Measurements from ENCODE around the gene NT5DC3.

Gene NT5DC3

GRCh38 chr12:103799504-103799856 is 41.6 kb downstream of the NT5DC3 start:
- peaks cover 26% of the 10 kb centered on the region for H3K36me3 Mint-ChIP-seq
- H3K4me3 Mint-ChIP-seq, result no peak overlapping the region
- no peaks in the 10 kb centered on the region for H3K4me1 Mint-ChIP-seq (ENCODE audit: low read depth)
- H3K27ac Mint-ChIP-seq, result no peak overlapping the region
- no peaks in the 10 kb centered on the region for H3K27me3 Mint-ChIP-seq
- no peaks in the 10 kb centered on the region for H3K9me3 Mint-ChIP-seq (ENCODE audit: low read depth)

- peaks cover 25% of the 10 kb centered on the region for H3K36me3 Mint-ChIP-seq
- H3K27ac Mint-ChIP-seq, result no peak overlapping the region
Measured at GRCh38 chr12:103798586-103798985, 42.4 kb downstream of the NT5DC3 start.

GRCh38 chr12:103794309-103795213 is 46.5 kb downstream of the NT5DC3 start:
- peaks cover 33% of the 10 kb centered on the region for H3K36me3 Mint-ChIP-seq
- no peaks in the 10 kb centered on the region for H3K4me1 Mint-ChIP-seq (ENCODE audit: low read depth)
- no peaks in the 10 kb centered on the region for H3K9me3 Mint-ChIP-seq (ENCODE audit: low read depth)
- no peak overlapping the region for H3K27ac Mint-ChIP-seq
- no peak overlapping the region for H3K4me3 Mint-ChIP-seq
- no peaks in the 10 kb centered on the region for H3K27me3 Mint-ChIP-seq

More at GRCh38 chr12:103798586-103798985, 42.4 kb downstream of the NT5DC3 start:
- H3K9me3 Mint-ChIP-seq (ENCODE audit: low read depth), result no peaks in the 10 kb centered on the region
- no peaks in the 10 kb centered on the region for H3K27me3 Mint-ChIP-seq
- H3K4me1 Mint-ChIP-seq (ENCODE audit: low read depth), result no peaks in the 10 kb centered on the region
- H3K4me3 Mint-ChIP-seq, result no peak overlapping the region

- H3K27ac Mint-ChIP-seq, result no peak overlapping the region
- H3K27me3 Mint-ChIP-seq, result no peaks in the 10 kb centered on the region
- H3K9me3 Mint-ChIP-seq (ENCODE audit: low read depth), result no peaks in the 10 kb centered on the region
- no peak overlapping the region for H3K4me3 Mint-ChIP-seq
- peaks cover 31% of the 10 kb centered on the region for H3K36me3 Mint-ChIP-seq
- no peaks in the 10 kb centered on the region for H3K4me1 Mint-ChIP-seq (ENCODE audit: low read depth)
Measured at GRCh38 chr12:103793512-103794045, 47.5 kb downstream of the NT5DC3 start.

GRCh38 chr12:103793046-103793445 is 48.0 kb downstream of the NT5DC3 start:
- H3K9me3 Mint-ChIP-seq (ENCODE audit: low read depth), result no peaks in the 10 kb centered on the region
- H3K4me3 Mint-ChIP-seq, result no peak overlapping the region
- peaks cover 27% of the 10 kb centered on the region for H3K36me3 Mint-ChIP-seq
- no peak overlapping the region for H3K27ac Mint-ChIP-seq
- no peaks in the 10 kb centered on the region for H3K27me3 Mint-ChIP-seq
- H3K4me1 Mint-ChIP-seq (ENCODE audit: low read depth), result no peaks in the 10 kb centered on the region

GRCh38 chr12:103791350-103791920 is 49.6 kb downstream of the NT5DC3 start:
- H3K4me1 Mint-ChIP-seq (ENCODE audit: low read depth), result no peaks in the 10 kb centered on the region
- peaks cover 24% of the 10 kb centered on the region for H3K36me3 Mint-ChIP-seq
- H3K27me3 Mint-ChIP-seq, result no peaks in the 10 kb centered on the region
- H3K4me3 Mint-ChIP-seq, result no peak overlapping the region
- H3K27ac Mint-ChIP-seq, result no peak overlapping the region
- H3K9me3 Mint-ChIP-seq (ENCODE audit: low read depth), result no peaks in the 10 kb centered on the region

- H3K36me3 Mint-ChIP-seq, result peaks cover 25% of the 10 kb centered on the region
- no peaks in the 10 kb centered on the region for H3K27me3 Mint-ChIP-seq
- H3K27ac Mint-ChIP-seq, result no peak overlapping the region
- H3K9me3 Mint-ChIP-seq (ENCODE audit: low read depth), result no peaks in the 10 kb centered on the region
- no peaks in the 10 kb centered on the region for H3K4me1 Mint-ChIP-seq (ENCODE audit: low read depth)
- no peak overlapping the region for H3K4me3 Mint-ChIP-seq
Measured at GRCh38 chr12:103786201-103786600, 54.8 kb downstream of the NT5DC3 start.

GRCh38 chr12:103785243-103786031 is 55.6 kb downstream of the NT5DC3 start:
- Mint-ChIP-seq H3K4me3 (no peak overlapping the region), H3K27ac (no peak overlapping the region), H3K4me1 (ENCODE audit: low read depth) (no peaks in the 10 kb centered on the region), H3K27me3 (no peaks in the 10 kb centered on the region), H3K36me3 (peaks cover 21% of the 10 kb centered on the region), H3K9me3 (ENCODE audit: low read depth) (no peaks in the 10 kb centered on the region)

- no peaks in the 10 kb centered on the region for H3K9me3 Mint-ChIP-seq (ENCODE audit: low read depth)
- H3K27ac Mint-ChIP-seq, result no peak overlapping the region
- H3K4me1 Mint-ChIP-seq (ENCODE audit: low read depth), result no peaks in the 10 kb centered on the region
- H3K4me3 Mint-ChIP-seq, result no peak overlapping the region
- H3K27me3 Mint-ChIP-seq, result no peaks in the 10 kb centered on the region
- H3K36me3 Mint-ChIP-seq, result peaks cover 23% of the 10 kb centered on the region
Measured at GRCh38 chr12:103783744-103784664, 57.0 kb downstream of the NT5DC3 start.

GRCh38 chr12:103782399-103782798 is 58.6 kb downstream of the NT5DC3 start:
- H3K36me3 Mint-ChIP-seq, result peaks cover 27% of the 10 kb centered on the region
- H3K27me3 Mint-ChIP-seq, result no peaks in the 10 kb centered on the region
- no peaks in the 10 kb centered on the region for H3K9me3 Mint-ChIP-seq (ENCODE audit: low read depth)

GRCh38 chr12:103780992-103781391 is 60.0 kb downstream of the NT5DC3 start:
- Mint-ChIP-seq H3K9me3 (ENCODE audit: low read depth) (no peaks in the 10 kb centered on the region), H3K4me1 (ENCODE audit: low read depth) (no peaks in the 10 kb centered on the region), H3K36me3 (peaks cover 34% of the 10 kb centered on the region), H3K27me3 (no peaks in the 10 kb centered on the region), H3K27ac (no peak overlapping the region), H3K4me3 (no peak overlapping the region)

More at GRCh38 chr12:103782399-103782798, 58.6 kb downstream of the NT5DC3 start:
- H3K4me3 Mint-ChIP-seq, result no peak overlapping the region
- H3K27ac Mint-ChIP-seq, result no peak overlapping the region
- H3K4me1 Mint-ChIP-seq (ENCODE audit: low read depth), result no peaks in the 10 kb centered on the region

GRCh38 chr12:103780093-103780440 is 61.0 kb downstream of the NT5DC3 start:
- Mint-ChIP-seq H3K27me3 (no peaks in the 10 kb centered on the region), H3K9me3 (ENCODE audit: low read depth) (no peaks in the 10 kb centered on the region), H3K36me3 (peaks cover 35% of the 10 kb centered on the region), H3K27ac (no peak overlapping the region), H3K4me1 (ENCODE audit: low read depth) (no peaks in the 10 kb centered on the region), H3K4me3 (no peak overlapping the region)

- no peaks in the 10 kb centered on the region for H3K4me1 Mint-ChIP-seq (ENCODE audit: low read depth)
- no peak overlapping the region for H3K27ac Mint-ChIP-seq
- no peak overlapping the region for H3K4me3 Mint-ChIP-seq
- no peaks in the 10 kb centered on the region for H3K9me3 Mint-ChIP-seq (ENCODE audit: low read depth)
- H3K36me3 Mint-ChIP-seq, result peaks cover 37% of the 10 kb centered on the region
- no peaks in the 10 kb centered on the region for H3K27me3 Mint-ChIP-seq
Measured at GRCh38 chr12:103779410-103780092, 61.5 kb downstream of the NT5DC3 start.

GRCh38 chr12:103778781-103779180 is 62.3 kb downstream of the NT5DC3 start:
- H3K4me3 Mint-ChIP-seq, result no peak overlapping the region
- no peaks in the 10 kb centered on the region for H3K9me3 Mint-ChIP-seq (ENCODE audit: low read depth)
- no peak overlapping the region for H3K27ac Mint-ChIP-seq
- H3K4me1 Mint-ChIP-seq (ENCODE audit: low read depth), result no peaks in the 10 kb centered on the region
- no peaks in the 10 kb centered on the region for H3K27me3 Mint-ChIP-seq
- peaks cover 34% of the 10 kb centered on the region for H3K36me3 Mint-ChIP-seq
